A549 (cell line): ENCODE results near the gene PTH2. TPM values are rescaled to one million over a fixed set of nuclear protein-coding genes. Genes with fewer than 3 reads are reported as not detected.

Experiments used
- ATAC-seq, 2 experiments: fragments of 200-7000 bp in 1 of 2; fragments of >200 bp in 1 of 2; cut with Nextera tagmentation in 1 of 2; cut with Tn5 transposase in 1 of 2; 3 replicates each; pipeline versions ENCODE4 v1.8.0 to v1.9.1; 2018 to 2020; ENCODE audit warnings: mild to moderate bottlenecking in 1 of 2, moderate library complexity in 1 of 2
- CTCF ChIA-PET: fragments of 300-600 bp; sonication (Branson Sonifier 250); formaldehyde crosslinking; extraction: SDS; loops from one replicate; lab custom pipeline; 2021; ENCODE audit warnings: antibody characterized with exemption, inconsistent platforms; lab: Yijun Ruan, JAX
- POLR2A ChIA-PET: fragments of 350-600 bp; formaldehyde crosslinking; extraction: SDS; loops from one replicate; lab custom pipeline; 2021; ENCODE audit warnings: antibody characterized with exemption, inconsistent platforms; lab: Yijun Ruan, JAX
- DNase-seq, 2 experiments: peaks; one replicate each; pipeline versions ENCODE4 v3.0.0 to v3.0.0-alpha.2; 2011 to 2016; ENCODE audit warnings: low read depth in 1 of 2, low spot score in 1 of 2
- FAIRE-seq: peaks from 2 replicates; lab custom pipeline; 2011; peaks lifted over from hg19 to GRCh38; lab: Jason Lieb, UNC
- H3K27ac ChIP-seq, 2 experiments: fragments of >200 bp; sonication (Bioruptor Twin); formaldehyde crosslinking; 3 replicates each; pipeline ENCODE4 v1.5.1; 2016 to 2017
- H3K4me1 ChIP-seq: fragments of >200 bp; sonication (Bioruptor Twin); formaldehyde crosslinking; 3 replicates; pipeline ENCODE4 v1.6.1; 2016
- H3K4me2 ChIP-seq: fragments of >200 bp; sonication (Bioruptor Twin); formaldehyde crosslinking; 3 replicates; pipeline ENCODE4 v1.6.1; 2016
- H3K4me3 ChIP-seq: fragments of >200 bp; sonication (Bioruptor Twin); formaldehyde crosslinking; 3 replicates; pipeline ENCODE4 v1.5.1; 2016
- H3K9me3 ChIP-seq: fragments of >200 bp; sonication (Bioruptor Twin); formaldehyde crosslinking; 3 replicates; pipeline ENCODE4 v1.6.1; 2016
- ATOH8 ChIP-seq: fragments of 250-450 bp; sonication (Bioruptor Pico); IDR thresholded peaks from 2 replicates; pipeline ENCODE4 v1.5.0; 2020; ENCODE audit warnings: low read depth, mild to moderate bottlenecking, moderate library complexity
- BCL3 ChIP-seq: fragments of >200 bp; sonication (Bioruptor Twin); formaldehyde crosslinking; IDR thresholded peaks from 3 replicates; pipeline ENCODE4 v1.6.1; 2016
- CBX8 ChIP-seq: fragments of 200-600 bp; sonication (generic); IDR thresholded peaks from 2 replicates; pipeline ENCODE4 v1.6.1; 2016
- CHD2 ChIP-seq: fragments of 150-350 bp; IDR thresholded peaks from 2 replicates; pipeline ENCODE4 v1.6.1; 2014; ENCODE audit warnings: low read length; ENCODE audit not compliant: partially characterized antibody
- E2F6 ChIP-seq: IDR thresholded peaks from 2 replicates; pipeline ENCODE4 v1.6.1; 2012; ENCODE audit warnings: low read depth, borderline replicate concordance
- EHF ChIP-seq: fragments of 250-450 bp; sonication (Bioruptor Pico); IDR thresholded peaks from 2 replicates; pipeline ENCODE4 v1.5.0; 2020; ENCODE audit warnings: mild to moderate bottlenecking
- EHMT2 ChIP-seq: fragments of 200-600 bp; sonication (generic); IDR thresholded peaks from 2 replicates; pipeline ENCODE4 v1.6.1; 2016; ENCODE audit warnings: antibody characterized with exemption, low read depth, mild to moderate bottlenecking, moderate library complexity
- ELK1 ChIP-seq: fragments of 150-350 bp; IDR thresholded peaks from 2 replicates; pipeline ENCODE4 v1.6.1; 2014; ENCODE audit warnings: low read depth, mild to moderate bottlenecking, low read length
- EP300 ChIP-seq, 2 experiments: fragments of >200 bp; sonication (Bioruptor Twin); formaldehyde crosslinking; IDR thresholded peaks; 2 replicates in 1 of 2; 3 replicates in 1 of 2; pipeline ENCODE4 v1.6.1; 2016 to 2017
- ESRRA ChIP-seq: fragments of 150-350 bp; IDR thresholded peaks from 2 replicates; pipeline ENCODE4 v1.6.1; 2014; ENCODE audit warnings: mild to moderate bottlenecking, low read length, borderline replicate concordance
- FOSB ChIP-seq: fragments of 250-450 bp; sonication (Bioruptor Pico); IDR thresholded peaks from 2 replicates; pipeline ENCODE4 v1.5.0; 2020; ENCODE audit warnings: mild to moderate bottlenecking, moderate library complexity
- GATA3 ChIP-seq: IDR thresholded peaks from 2 replicates; pipeline ENCODE4 v1.6.1; 2012; ENCODE audit warnings: borderline replicate concordance
- HES2 ChIP-seq: fragments of >200 bp; sonication (Bioruptor Twin); formaldehyde crosslinking; IDR thresholded peaks from 2 replicates; pipeline ENCODE4 v1.6.1; 2016
- HMGXB4 ChIP-seq: fragments of 250-450 bp; sonication (Bioruptor Pico); IDR thresholded peaks from 2 replicates; pipeline ENCODE4 v1.5.0; 2021; ENCODE audit warnings: mild to moderate bottlenecking, moderate library complexity, borderline replicate concordance
- HOXB5 ChIP-seq: fragments of 250-450 bp; sonication (Bioruptor Pico); IDR thresholded peaks from 2 replicates; pipeline ENCODE4 v1.5.0; 2020; ENCODE audit warnings: mild to moderate bottlenecking, moderate library complexity
- JUN ChIP-seq, 2 experiments: fragments of >200 bp; sonication (Bioruptor Twin); formaldehyde crosslinking; IDR thresholded peaks; 2 replicates in 1 of 2; 3 replicates in 1 of 2; pipeline ENCODE4 v1.6.1; 2016 to 2017
- KDM1A ChIP-seq: fragments of 200-600 bp; sonication (generic); IDR thresholded peaks from 2 replicates; pipeline ENCODE4 v1.6.1; 2016; ENCODE audit warnings: low read depth, mild to moderate bottlenecking
- KDM5A ChIP-seq: fragments of 200-600 bp; sonication (generic); IDR thresholded peaks from 2 replicates; pipeline ENCODE4 v1.6.1; 2016; ENCODE audit warnings: antibody characterized with exemption, mild to moderate bottlenecking
- MAFK ChIP-seq: fragments of 450-650 bp; IDR thresholded peaks from 2 replicates; pipeline ENCODE4 v1.6.1; 2014; ENCODE audit not compliant: partially characterized antibody
- MAX ChIP-seq: IDR thresholded peaks from 2 replicates; pipeline ENCODE4 v1.6.1; 2012
- MAZ ChIP-seq: fragments of 150-350 bp; IDR thresholded peaks from 2 replicates; pipeline ENCODE4 v1.6.1; 2014; ENCODE audit warnings: antibody characterized with exemption, low read depth, low read length, borderline replicate concordance
- MYC ChIP-seq: IDR thresholded peaks from 2 replicates; pipeline ENCODE4 v1.6.1; 2012; ENCODE audit warnings: mild to moderate bottlenecking, inconsistent platforms, low read length, improper control_type of control experiment, borderline replicate concordance
- NPAS2 ChIP-seq: fragments of 250-450 bp; sonication (Bioruptor Pico); IDR thresholded peaks from 2 replicates; pipeline ENCODE4 v1.8.0; 2022; ENCODE audit warnings: mild to moderate bottlenecking, moderate library complexity, borderline replicate concordance
- NR3C1 ChIP-seq: fragments of >200 bp; sonication (Bioruptor Twin); formaldehyde crosslinking; IDR thresholded peaks from 3 replicates; pipeline ENCODE4 v1.6.1; 2017
- PHF8 ChIP-seq: fragments of 200-600 bp; sonication (generic); IDR thresholded peaks from 2 replicates; pipeline ENCODE4 v1.6.1; 2016; ENCODE audit warnings: low read depth, mild to moderate bottlenecking, antibody characterized with exemption, moderate library complexity, borderline replicate concordance
- POLR2A ChIP-seq: IDR thresholded peaks from 2 replicates; pipeline ENCODE4 v1.6.1; 2012; ENCODE audit warnings: mild to moderate bottlenecking, low read length
- RAD21 ChIP-seq, 2 experiments: fragments of >200 bp in 1 of 2; sonication (Bioruptor Twin) in 1 of 2; formaldehyde crosslinking in 1 of 2; IDR thresholded peaks in 1 of 2; conservative IDR thresholded peaks in 1 of 2; 2 replicates in 1 of 2; 3 replicates in 1 of 2; pipeline ENCODE4 v1.6.1; 2012 to 2018; ENCODE audit warnings: inconsistent platforms in 1 of 2
- RARB ChIP-seq: fragments of 250-450 bp; sonication (Bioruptor Pico); IDR thresholded peaks from 2 replicates; pipeline ENCODE4 v1.8.0; 2021; ENCODE audit warnings: mild to moderate bottlenecking, moderate library complexity
- SMC3 ChIP-seq: fragments of >200 bp; sonication (Bioruptor Twin); formaldehyde crosslinking; IDR thresholded peaks from 3 replicates; pipeline ENCODE4 v1.6.1; 2018; ENCODE audit warnings: inconsistent platforms
- TFCP2L1 ChIP-seq: fragments of 250-450 bp; sonication (Bioruptor Pico); IDR thresholded peaks from 2 replicates; pipeline ENCODE4 v1.5.0; 2021; ENCODE audit warnings: mild to moderate bottlenecking
- ZC3H11A ChIP-seq: fragments of 450-650 bp; IDR thresholded peaks from 2 replicates; pipeline ENCODE4 v1.6.1; 2014; ENCODE audit warnings: antibody characterized with exemption, mild to moderate bottlenecking
- WGBS: methylation state at CpG from one replicate; pipeline ENCODE4 v1.1.6; 2017; ENCODE audit errors: missing lambda C conversion rate; 5-methylcytosine and 5-hydroxymethylcytosine counted together
- polyA plus RNA-seq, 4 experiments: library from polyadenylated mRNA; depleted of rRNA in 3 of 4; stranded (reverse); fragments of >200 nt; fragmentation: RNase III in 1 of 4; extraction: RNeasy Plus Mini Kit Qiagen cat#74134 plus additional on column Dnase treatment in 1 of 4; gene quantifications; 2 replicates in 3 of 4; 3 replicates in 1 of 4; pipeline ENCODE4 v1.2.3, GENCODE V29; 2011 to 2017

Gene PTH2
- polyA plus RNA-seq, 2 of the 4 experiments (the other 2 are of a cell fraction) = not detected

GRCh38 chr19:49453013-49453756 is 29.9 kb upstream of the PTH2 start, which contains the start of gene ALDH16A1 (continued):
- no peak for TF ChIP-seq MYC
- TF ChIP-seq CBX8 = no peak

- H3K4me2 ChIP-seq = peak within 1 kb of the TSS; percentile 89
- TF ChIP-seq GATA3 (peak; percentile 37), ELK1 (no peak), E2F6 (peak; percentile 60; the same call in 1 of the 2 replicates), MYC (no peak; the same call in 1 of the 2 replicates), ATOH8 (CRISPR knock-in tag) (no peak), MAFK (peak; percentile 44), TFCP2L1 (CRISPR knock-in tag) (no peak), JUN (IDR thresholded peaks at IDR 0.05) (peak in 1 of 2 experiments; percentile 85; a peak in 4 of 5 replicates), ZC3H11A (no peak), BCL3 (peak; percentile 86), HES2 (no peak), MAX (peak; percentile 94), ESRRA (no peak), CHD2 (peak; percentile 93), POLR2A (peak; percentile 85), RARB (CRISPR knock-in tag) (no peak), FOSB (CRISPR knock-in tag) (peak; percentile 49; the same call in 1 of the 2 replicates), NPAS2 (CRISPR knock-in tag) (no peak), KDM5A (peak; percentile 43; the same call in 1 of the 2 replicates), RAD21 (conservative IDR thresholded peaks at IDR 0.05 in 1 of 2, IDR thresholded peaks at IDR 0.05 in 1 of 2) (no peak), EHMT2 (no peak), HOXB5 (peak; percentile 100), KDM1A (no peak), PHF8 (peak; percentile 60; the same call in 1 of the 2 replicates), EP300 (IDR thresholded peaks at IDR 0.05) (no peak), EHF (CRISPR knock-in tag) (no peak), NR3C1 (no peak), HMGXB4 (no peak), SMC3 (no peak), MAZ (peak; percentile 7; the same call in 1 of the 2 replicates)
Observed at GRCh38 chr19:49451430-49452181, 28.4 kb upstream of the PTH2 start, which contains the start of gene PIH1D1. PIH1D1 (minus strand) TSS chr19:49451814; CDS start chr19:49451574, 240 bp downstream.

More at GRCh38 chr19:49451430-49452181, 28.4 kb upstream of the PTH2 start, which contains the start of gene PIH1D1:
- CTCF ChIA-PET = interaction anchor here (1.0 to 19.0 kb wide), 10 partner anchors 8 to 243 kb away, joined by 3 to 244 read pairs (median 4); partner anchors contain the start of genes FLT3LG, GFY and KASH5
- POLR2A ChIA-PET = interaction anchor here (0.6 to 1.5 kb wide), 10 partner anchors 9 to 432 kb away, joined by 3 to 10 read pairs (median 4); partner anchors contain the start of genes RPS11, RRAS and TEAD2
- peaks cover 25% of the 10 kb centered on the region for H3K4me1 ChIP-seq
- no peaks in the 10 kb centered on the region for H3K9me3 ChIP-seq
- H3K27ac ChIP-seq = peak within 1 kb of the TSS; percentile 93 to 99
- FAIRE-seq (peak; percentile 88), ATAC-seq (peak; percentile 76 to 79), DNase-seq (peak; percentile 99 to 100)
- WGBS = under 1% methylated on average over 31 of the region's 42 CpGs
- H3K4me3 ChIP-seq = peak within 1 kb of the TSS; percentile 90
